ENCODE measurements around the gene CALHM3.
"Not testable (repeated sequence)": the region's sequence is repeated elsewhere in the genome, so short reads cannot be mapped to it uniquely, and the experiment has no call there.

DNA sequence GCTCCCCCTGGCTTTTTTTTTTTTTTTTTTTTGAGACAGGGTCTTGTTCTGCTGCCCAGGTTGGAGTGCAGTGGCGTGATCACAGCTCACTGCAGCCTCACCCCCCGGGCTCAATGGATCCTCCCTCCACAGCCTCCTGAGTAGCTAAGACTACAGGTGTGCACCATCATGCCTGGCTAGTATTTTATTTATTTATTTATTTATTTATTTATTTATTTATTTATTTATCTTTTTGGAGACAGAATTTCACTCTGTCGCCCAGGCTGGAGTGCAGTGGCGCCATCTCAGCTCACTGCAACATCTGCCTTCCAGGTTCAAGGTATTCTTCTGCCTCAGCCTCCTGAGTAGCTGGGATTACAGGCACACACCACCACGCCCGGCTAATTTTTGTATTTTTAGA is 24.7 kb upstream of the CALHM3 start:
- TF ChIP-seq CREB5 (CRISPR knock-in tag; IDR thresholded peaks at IDR 0.05; ENCODE audit: low read depth); CSDC2 (CRISPR knock-in tag; IDR thresholded peaks at IDR 0.05): not testable (repeated sequence)
